ENCODE results near the gene NEDD9. TPM values are rescaled to one million over a fixed set of nuclear protein-coding genes. Genes with fewer than 3 reads are reported as not detected.

Gene NEDD9
- total and polyA plus RNA-seq, 4 donors = 7.5 to 16.8 (median 11.7) TPM

GRCh38 chr6:11264100-11264499, 31.6 kb upstream of the NEDD9 start:
- H3K4me1 ChIP-seq (ENCODE audit: control insufficient read depth in 4 of 4, insufficient read depth in 4 of 4, low read length in 3 of 4) = peaks cover 0 to 7% (median 2%) of the 10 kb centered on the region in 4 donors
- 94% methylated on average over 6 of the region's 6 CpGs for WGBS
- TF ChIP-seq YY1 (IDR thresholded peaks at IDR 0.05) (no peak), RAD21 (IDR thresholded peaks at IDR 0.05) (no peak), GABPA (IDR thresholded peaks at IDR 0.05 in 1 of 2, conservative IDR thresholded peaks at IDR 0.05 in 1 of 2) (no peak), TAF1 (conservative IDR thresholded peaks at IDR 0.05) (no peak), HNF4G (IDR thresholded peaks at IDR 0.05) (no peak), CTCF (IDR thresholded peaks at IDR 0.05; ENCODE audit: low read depth, low read length, missing input control) (no peak), FOXA2 (IDR thresholded peaks at IDR 0.05) (no peak), JUND (IDR thresholded peaks at IDR 0.05) (no peak), RXRA (IDR thresholded peaks at IDR 0.05) (no peak), EGR1 (IDR thresholded peaks at IDR 0.05; ENCODE audit: low read depth in 2 of 2) (no peak), NR2F2 (IDR thresholded peaks at IDR 0.05) (no peak), REST (IDR thresholded peaks at IDR 0.05) (no peak), ZBTB33 (IDR thresholded peaks at IDR 0.05) (no peak), MAX (IDR thresholded peaks at IDR 0.05) (no peak), HNF4A (conservative IDR thresholded peaks at IDR 0.05) (no peak), FOXA1 (IDR thresholded peaks at IDR 0.05) (no peak), ATF3 (IDR thresholded peaks at IDR 0.05) (no peak), SP1 (IDR thresholded peaks at IDR 0.05) (no peak)
- no peaks in the 10 kb centered on the region for H3K36me3 ChIP-seq (ENCODE audit: control insufficient read depth in 4 of 4, insufficient read depth in 3 of 4, low read depth in 1 of 4, low read length in 3 of 4)
- no peaks in the 10 kb centered on the region for H3K9me3 ChIP-seq (ENCODE audit: control insufficient read depth in 4 of 4, low read length in 3 of 4)
- H3K27me3 ChIP-seq (ENCODE audit: control insufficient read depth in 4 of 4, insufficient read depth in 4 of 4, low read length in 3 of 4) = no peaks in the 10 kb centered on the region
- no peak overlapping the region for H3K9ac ChIP-seq (ENCODE audit: low read depth in 1 of 2, low read length in 2 of 2)
- DNase-seq (ENCODE audit: low spot score) = no peak
- H3K4me3 ChIP-seq (ENCODE audit: low read depth in 1 of 3, low read length in 3 of 3) = no peak overlapping the region
- no peak overlapping the region for H3K27ac ChIP-seq (ENCODE audit: low read depth in 1 of 2, low read length in 2 of 2)

All from liver (tissue), 9 donors.